Common myeloid progenitor, CD34-positive (primary cell): ENCODE data around the gene HLA-DMB.
A peak's percentile ranks its signal among the peaks of the same experiment; 100 is the strongest.

Source experiments
- CTCF ChIA-PET: fragments of 350-600 bp; sonication (Branson Sonifier 250); formaldehyde crosslinking; loops from one replicate; lab custom pipeline; 2021; ENCODE audit warnings: antibody characterized with exemption; lab: Charles Lee
- POLR2A ChIA-PET: fragments of 350-600 bp; sonication (Branson Sonifier 250); formaldehyde crosslinking; loops from one replicate; lab custom pipeline; 2021; ENCODE audit warnings: antibody characterized with exemption; lab: Charles Lee
- DNase-seq, 3 donors: peaks; one replicate each; pipeline versions ENCODE4 v3.0.0 to v3.0.0-alpha.2; 2013
- H3K27ac ChIP-seq, 2 experiments: 1 replicate in 1 of 2; 2 replicates in 1 of 2; pipeline ENCODE4 v1.7.0; 2013; ENCODE audit warnings: inconsistent platforms in 2 of 2, low read length in 2 of 2, mild to moderate bottlenecking in 2 of 2, low read depth in 1 of 2, moderate library complexity in 1 of 2; ENCODE audit not compliant: severe bottlenecking in 2 of 2, insufficient read depth in 1 of 2, poor library complexity in 1 of 2
- H3K27me3 ChIP-seq, 5 experiments: replicated peaks in 2 of 5; 1 replicate in 3 of 5; 2 replicates in 2 of 5; pipeline versions ENCODE4 v1.6.1 to v1.7.0; 2013; ENCODE audit warnings: low read length in 4 of 5, mild to moderate bottlenecking in 2 of 5, moderate library complexity in 2 of 5, inconsistent platforms in 1 of 5; ENCODE audit not compliant: insufficient read depth in 5 of 5, control insufficient read depth in 4 of 5
- H3K36me3 ChIP-seq, 4 experiments: 1 replicate in 2 of 4; 2 replicates in 2 of 4; pipeline versions ENCODE4 v1.6.1 to v1.7.0; 2013; ENCODE audit warnings: low read length in 3 of 4, control low read depth in 1 of 4, mild to moderate bottlenecking in 1 of 4; ENCODE audit not compliant: control insufficient read depth in 4 of 4, insufficient read depth in 4 of 4
- H3K4me1 ChIP-seq, 4 experiments: 1 replicate in 3 of 4; 2 replicates in 1 of 4; pipeline versions ENCODE4 v1.6.1 to v1.7.1; 2013; ENCODE audit warnings: low read length in 3 of 4, mild to moderate bottlenecking in 3 of 4, control low read depth in 1 of 4, inconsistent platforms in 1 of 4, moderate library complexity in 1 of 4; ENCODE audit not compliant: control insufficient read depth in 4 of 4, insufficient read depth in 4 of 4; ENCODE audit errors: control extremely low read depth in 1 of 4
- H3K4me3 ChIP-seq, 7 experiments: 1 replicate in 4 of 7; 2 replicates in 3 of 7; pipeline versions ENCODE4 v1.5.1 to v1.7.0; 2013; ENCODE audit warnings: mild to moderate bottlenecking in 7 of 7, low read length in 6 of 7, moderate library complexity in 6 of 7, inconsistent platforms in 2 of 7, low read depth in 2 of 7, control low read depth in 1 of 7; ENCODE audit not compliant: insufficient read depth in 4 of 7, control insufficient read depth in 1 of 7; ENCODE audit errors: extremely low read depth in 1 of 7
- H3K9me3 ChIP-seq, 5 experiments: 1 replicate in 4 of 5; 2 replicates in 1 of 5; pipeline versions ENCODE4 v1.6.1 to v1.7.1; 2013; ENCODE audit warnings: low read length in 4 of 5, mild to moderate bottlenecking in 2 of 5, inconsistent platforms in 1 of 5, low read depth in 1 of 5, moderate library complexity in 1 of 5; ENCODE audit not compliant: control insufficient read depth in 4 of 5, insufficient read depth in 2 of 5; ENCODE audit errors: control extremely low read depth in 1 of 5
- WGBS: methylation state at CpG from one replicate; pipeline ENCODE4 v1.1.5; 2013; ENCODE audit not compliant: insufficient coverage; 5-methylcytosine and 5-hydroxymethylcytosine counted together

Gene HLA-DMB

GRCh38 chr6:32895006-32895345 lies 45.9 kb downstream of the HLA-DMB start:
- CTCF ChIA-PET, result interaction anchor here (1.0 to 4.4 kb wide), 9 partner anchors 9 to 90 kb away, joined by 3 to 22 read pairs (median 6); partner anchors contain the start of gene HLA-DMA

GRCh38 chr6:32894085-32895005 lies 46.5 kb downstream of the HLA-DMB start:
- POLR2A ChIA-PET, result interaction anchor here (0.8 to 2.7 kb wide), 5 partner anchors 47 to 87 kb away, joined by 3 to 25 read pairs (median 7); partner anchors contain the start of genes HLA-DMA and HLA-DMB
- H3K36me3 ChIP-seq, result no peaks in the 10 kb centered on the region
- peaks cover 6 to 37% (median 18%) of the 10 kb centered on the region in 4 experiments for H3K4me1 ChIP-seq
- WGBS, result under 1% methylated on average over 48 of the region's 61 CpGs
- peak overlapping the region; percentile 57 to 88 for H3K27ac ChIP-seq
- peak; percentile 92 to 96 (median 94) for DNase-seq
- CTCF ChIA-PET, result interaction anchor here (0.9 to 4.4 kb wide), 11 partner anchors 9 to 354 kb away, joined by 3 to 22 read pairs (median 5); partner anchors contain the start of gene HLA-DMA
- peak overlapping the region; percentile 69 to 98 (median 97) for H3K4me3 ChIP-seq
- H3K27me3 ChIP-seq, result no peaks in the 10 kb centered on the region
- no peaks in the 10 kb centered on the region for H3K9me3 ChIP-seq

More at GRCh38 chr6:32895006-32895345, 45.9 kb downstream of the HLA-DMB start:
- no peaks in the 10 kb centered on the region for H3K36me3 ChIP-seq
- H3K4me1 ChIP-seq, result peaks cover 6 to 37% (median 18%) of the 10 kb centered on the region in 4 experiments
- H3K9me3 ChIP-seq, result no peaks in the 10 kb centered on the region
- 0% methylated on average over 2 of the region's 8 CpGs for WGBS
- POLR2A ChIA-PET, result interaction anchor here (1.2 to 2.7 kb wide), 2 partner anchors 46 to 78 kb away, joined by 10 to 25 read pairs; partner anchors contain the start of gene HLA-DMB
- H3K27ac ChIP-seq, result peak overlapping the region; percentile 57 to 88
- H3K4me3 ChIP-seq, result peak overlapping the region; percentile 69 to 98 (median 97)
- no peak for DNase-seq
- H3K27me3 ChIP-seq, result no peaks in the 10 kb centered on the region

- Histone ChIP-seq H3K4me3 (no peak overlapping the region), H3K27me3 (no peaks in the 10 kb centered on the region), H3K9me3 (no peaks in the 10 kb centered on the region), H3K36me3 (no peaks in the 10 kb centered on the region), H3K4me1 (peaks cover 6 to 19% (median 17%) of the 10 kb centered on the region in 4 experiments), H3K27ac (no peak overlapping the region)
- no CpG with 5 or more reads among the region's 1 CpG for WGBS
- DNase-seq, result peak in 2 of 3 donors; percentile 32 to 41
- ChIA-PET CTCF (interaction anchor here (1.0 to 1.3 kb wide), 2 partner anchors 64 to 89 kb away, joined by 5 to 6 read pairs; no protein-coding TSS in a partner anchor), POLR2A (no interaction called here)
Observed at GRCh38 chr6:32890831-32891230, 50.0 kb downstream of the HLA-DMB start.

- Histone ChIP-seq H3K9me3 (no peaks in the 10 kb centered on the region), H3K4me1 (peaks cover 0 to 8% (median 7%) of the 10 kb centered on the region in 4 experiments), H3K27ac (no peak overlapping the region), H3K4me3 (no peak overlapping the region), H3K27me3 (no peaks in the 10 kb centered on the region), H3K36me3 (no peaks in the 10 kb centered on the region)
- no CpG with 5 or more reads among the region's 1 CpG for WGBS
- no peak for DNase-seq
- ChIA-PET POLR2A (no interaction called here), CTCF (interaction anchor here (0.8 to 1.5 kb wide), 4 partner anchors 23 to 90 kb away, joined by 3 to 6 read pairs (median 4); no protein-coding TSS in a partner anchor)
Observed at GRCh38 chr6:32889533-32889932, 51.3 kb downstream of the HLA-DMB start.

- H3K27ac ChIP-seq, result no peak overlapping the region
- H3K4me3 ChIP-seq, result no peak overlapping the region
- WGBS, result 100% methylated on average over 1 of the region's 2 CpGs
- H3K27me3 ChIP-seq, result no peaks in the 10 kb centered on the region
- no peaks in the 10 kb centered on the region for H3K9me3 ChIP-seq
- POLR2A ChIA-PET, result no interaction called here
- no peak for DNase-seq
- peaks cover 0 to 5% (median 4%) of the 10 kb centered on the region in 4 experiments for H3K4me1 ChIP-seq
- no peaks in the 10 kb centered on the region for H3K36me3 ChIP-seq
- CTCF ChIA-PET, result interaction anchor here (1.0 to 8.6 kb wide), 6 partner anchors 13 to 95 kb away, joined by 3 to 97 read pairs (median 5); partner anchors contain the start of gene HLA-DMA
Observed at GRCh38 chr6:32888576-32888975, 52.3 kb downstream of the HLA-DMB start.

- POLR2A ChIA-PET, result no interaction called here
- WGBS, result 100% methylated on average over 4 of the region's 5 CpGs
Observed at GRCh38 chr6:32887616-32888015, 53.2 kb downstream of the HLA-DMB start.

More at GRCh38 chr6:32887616-32888015, 53.2 kb downstream of the HLA-DMB start:
- Histone ChIP-seq H3K9me3 (no peaks in the 10 kb centered on the region), H3K4me1 (peaks cover 0 to 2% (median 0%) of the 10 kb centered on the region in 4 experiments), H3K27ac (no peak overlapping the region), H3K4me3 (no peak overlapping the region), H3K36me3 (no peaks in the 10 kb centered on the region), H3K27me3 (no peaks in the 10 kb centered on the region)
- no peak for DNase-seq
- CTCF ChIA-PET, result interaction anchor here (1.0 to 8.6 kb wide), 5 partner anchors 12 to 96 kb away, joined by 3 to 97 read pairs (median 6); partner anchors contain the start of gene HLA-DMA
